Brain microvascular endothelial cell (primary cell): ENCODE data around the gene CHRNA4.

Experiments used
- DNase-seq: peaks from one replicate; pipeline ENCODE4 v3.0.0-alpha.2; 2020
- H3K27ac ChIP-seq: fragments of 250-450 bp; sonication (Bioruptor Pico); 2 replicates; pipeline ENCODE4 v1.5.1; 2020; ENCODE audit warnings: mild to moderate bottlenecking, moderate library complexity
- H3K27me3 ChIP-seq: fragments of 250-450 bp; sonication (Bioruptor Pico); replicated peaks from 2 replicates; pipeline ENCODE4 v1.5.1; 2020; ENCODE audit warnings: mild to moderate bottlenecking
- H3K36me3 ChIP-seq: fragments of 250-450 bp; sonication (Bioruptor Pico); replicated peaks from 2 replicates; pipeline ENCODE4 v1.5.1; 2020; ENCODE audit warnings: mild to moderate bottlenecking
- H3K4me3 ChIP-seq: 2 replicates; pipeline ENCODE4 v1.5.1; 2011; ENCODE audit warnings: low read depth, mild to moderate bottlenecking, control low read depth, low read length, moderate library complexity
- in situ Hi-C: cut with HindIII; loops from 2 replicates; pipeline ENCODE4 v1.10.0; 2017; ENCODE audit warnings: low sequenced_read_pairs, low pct_ligation_motif_present
- TF ChIP-seq, protein P1 (sequence below): IDR thresholded peaks from 2 replicates; pipeline ENCODE4 v1.5.1; 2011; ENCODE audit warnings: low read depth, mild to moderate bottlenecking, moderate library complexity, low read length, control low read depth, inconsistent platforms; ENCODE audit errors: missing control alignments

CHRNA4 gene

GRCh38 chr20:63312273-63312672 lies 48.9 kb downstream of the CHRNA4 start:
- Histone ChIP-seq H3K36me3 (no peaks in the 10 kb centered on the region), H3K27ac (no peak overlapping the region), H3K27me3 (no peaks in the 10 kb centered on the region), H3K4me3 (no peak overlapping the region)
- in situ Hi-C loops = no loop called here
- TF ChIP-seq, protein P1, sequence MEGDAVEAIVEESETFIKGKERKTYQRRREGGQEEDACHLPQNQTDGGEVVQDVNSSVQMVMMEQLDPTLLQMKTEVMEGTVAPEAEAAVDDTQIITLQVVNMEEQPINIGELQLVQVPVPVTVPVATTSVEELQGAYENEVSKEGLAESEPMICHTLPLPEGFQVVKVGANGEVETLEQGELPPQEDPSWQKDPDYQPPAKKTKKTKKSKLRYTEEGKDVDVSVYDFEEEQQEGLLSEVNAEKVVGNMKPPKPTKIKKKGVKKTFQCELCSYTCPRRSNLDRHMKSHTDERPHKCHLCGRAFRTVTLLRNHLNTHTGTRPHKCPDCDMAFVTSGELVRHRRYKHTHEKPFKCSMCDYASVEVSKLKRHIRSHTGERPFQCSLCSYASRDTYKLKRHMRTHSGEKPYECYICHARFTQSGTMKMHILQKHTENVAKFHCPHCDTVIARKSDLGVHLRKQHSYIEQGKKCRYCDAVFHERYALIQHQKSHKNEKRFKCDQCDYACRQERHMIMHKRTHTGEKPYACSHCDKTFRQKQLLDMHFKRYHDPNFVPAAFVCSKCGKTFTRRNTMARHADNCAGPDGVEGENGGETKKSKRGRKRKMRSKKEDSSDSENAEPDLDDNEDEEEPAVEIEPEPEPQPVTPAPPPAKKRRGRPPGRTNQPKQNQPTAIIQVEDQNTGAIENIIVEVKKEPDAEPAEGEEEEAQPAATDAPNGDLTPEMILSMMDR = no peak
- DNase-seq = no peak

DNA sequence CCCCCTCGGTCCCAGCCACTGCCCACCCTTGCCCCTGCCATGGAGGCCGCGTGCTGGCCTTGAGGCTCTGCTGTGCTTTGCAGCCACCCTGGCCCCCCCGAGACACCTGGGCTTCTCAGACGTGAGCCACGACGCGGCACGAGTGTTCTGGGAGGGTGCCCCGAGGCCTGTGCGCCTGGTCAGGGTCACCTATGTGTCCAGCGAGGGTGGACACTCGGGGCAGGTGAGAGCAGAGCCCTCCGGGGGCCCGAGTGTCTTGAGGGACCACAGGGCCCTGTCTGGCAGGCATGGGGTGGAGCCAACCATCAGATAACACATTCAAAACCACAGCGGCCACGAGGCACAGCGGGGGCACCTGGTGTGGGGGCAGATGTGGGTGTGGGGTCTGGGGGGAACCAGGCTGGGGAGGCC lies 49.3 kb downstream of the CHRNA4 start:
- Histone ChIP-seq H3K27me3 (no peaks in the 10 kb centered on the region), H3K4me3 (no peak overlapping the region), H3K27ac (no peak overlapping the region), H3K36me3 (no peaks in the 10 kb centered on the region)
- TF ChIP-seq, protein P1 = no peak
- no peak for DNase-seq
- in situ Hi-C loops = no loop called here

DNA sequence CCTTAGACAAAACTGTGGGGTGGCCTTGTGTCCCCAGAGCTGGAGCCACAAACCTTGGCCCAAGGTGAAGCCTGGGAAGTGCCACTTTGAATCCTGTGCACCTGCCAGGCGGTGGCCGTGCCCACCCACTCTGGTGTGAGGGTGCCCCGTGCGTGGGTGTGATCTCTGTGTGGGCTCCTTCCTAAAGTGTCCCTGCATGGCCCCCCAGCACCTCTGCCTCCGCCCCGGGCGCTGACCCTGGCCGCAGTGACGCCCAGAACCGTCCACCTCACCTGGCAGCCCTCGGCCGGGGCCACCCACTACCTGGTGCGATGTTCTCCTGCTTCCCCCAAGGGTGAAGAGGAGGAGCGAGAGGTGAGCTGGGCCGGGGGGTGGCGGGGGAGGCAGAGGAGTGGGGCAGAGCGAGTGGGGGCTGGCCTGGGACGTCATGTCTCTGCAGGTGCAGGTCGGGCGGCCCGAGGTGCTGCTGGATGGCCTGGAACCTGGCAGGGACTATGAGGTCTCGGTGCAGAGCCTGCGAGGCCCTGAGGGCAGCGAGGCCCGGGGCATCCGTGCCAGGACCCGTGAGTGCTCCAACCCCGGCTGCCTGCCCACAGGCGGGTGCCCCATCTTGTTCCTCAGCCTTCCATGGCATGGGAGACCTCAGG lies 49.8 kb downstream of the CHRNA4 start:
- Histone ChIP-seq H3K4me3 (no peak overlapping the region), H3K36me3 (no peaks in the 10 kb centered on the region), H3K27ac (no peak overlapping the region), H3K27me3 (no peaks in the 10 kb centered on the region)
- DNase-seq = no peak
- in situ Hi-C loops = no loop called here
- TF ChIP-seq, protein P1 = no peak

DNA sequence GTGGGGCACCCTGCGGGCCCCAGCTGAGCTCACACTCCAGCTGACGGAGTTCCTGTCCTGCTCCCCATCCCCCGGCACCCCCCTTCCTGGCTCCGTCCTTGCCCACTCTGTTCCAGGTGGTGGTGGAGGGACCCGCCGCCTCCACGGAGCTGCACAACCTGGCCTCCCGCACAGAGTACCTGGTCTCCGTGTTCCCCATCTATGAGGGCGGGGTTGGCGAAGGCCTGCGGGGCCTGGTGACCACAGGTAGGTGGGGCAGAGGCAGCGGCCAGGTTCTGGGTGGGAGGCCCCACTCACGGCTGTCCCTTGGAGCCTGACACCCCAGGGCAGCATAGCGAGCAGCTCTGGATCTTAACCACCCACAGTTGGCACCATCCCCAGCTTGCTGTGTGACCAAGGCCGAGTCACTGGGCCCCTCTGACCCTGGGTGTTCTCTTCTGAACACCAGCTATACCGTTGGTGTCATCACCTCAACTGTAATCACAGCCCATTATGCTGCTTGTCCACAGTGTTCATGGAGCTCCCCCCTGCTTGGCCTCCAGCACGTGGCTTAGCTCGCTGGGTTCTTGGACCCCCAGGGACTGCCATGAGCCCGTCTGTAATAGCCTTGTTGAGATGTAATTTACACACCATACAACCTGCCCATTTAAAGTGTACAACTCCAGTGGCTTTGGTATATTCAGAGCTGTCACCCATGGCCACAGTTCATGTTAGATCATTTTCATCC lies 50.7 kb downstream of the CHRNA4 start:
- TF ChIP-seq, protein P1 = no peak
- in situ Hi-C loops = no loop called here
- Histone ChIP-seq H3K27ac (no peak overlapping the region), H3K4me3 (no peak overlapping the region), H3K27me3 (no peaks in the 10 kb centered on the region), H3K36me3 (no peaks in the 10 kb centered on the region)
- no peak for DNase-seq

- H3K27ac ChIP-seq = no peak overlapping the region
- in situ Hi-C loops = no loop called here
- no peak overlapping the region for H3K4me3 ChIP-seq
- TF ChIP-seq, protein P1 = peak; percentile 89
- H3K27me3 ChIP-seq = no peaks in the 10 kb centered on the region
- H3K36me3 ChIP-seq = no peaks in the 10 kb centered on the region
- no peak for DNase-seq
Observed at GRCh38 chr20:63309261-63310071, 51.7 kb downstream of the CHRNA4 start.
